ENCODE results near the gene CNDP2. TPM values are rescaled to one million over a fixed set of nuclear protein-coding genes. Genes with fewer than 3 reads are reported as not detected.

The CNDP2 gene
- total RNA-seq, 2 experiments from 2014 or later = 121 to 136 TPM

GRCh38 chr18:74478316-74478715, 17.8 kb upstream of the CNDP2 start:
- intact Hi-C loops (cut with micrococcal nuclease) = no loop called here
- no peaks in the 10 kb centered on the region for H3K36me3 Mint-ChIP-seq (ENCODE audit: low read depth)
- ChIA-PET CTCF (no interaction called here), POLR2A (no interaction called here)
- no peak overlapping the region for H3K4me3 Mint-ChIP-seq
- TF ChIP-seq CTCF (IDR thresholded peaks at IDR 0.05) = no peak
- H3K4me1 Mint-ChIP-seq (ENCODE audit: low read depth) = no peaks in the 10 kb centered on the region
- no peaks in the 10 kb centered on the region for H3K27me3 Mint-ChIP-seq
- no peak overlapping the region for H3K27ac Mint-ChIP-seq
- no peaks in the 10 kb centered on the region for H3K9me3 Mint-ChIP-seq
- ATAC-seq (no peak), DNase-seq (no peak)

GRCh38 chr18:74478880-74479279, 17.3 kb upstream of the CNDP2 start:
- no peak for DNase-seq
- Mint-ChIP-seq H3K27ac (no peak overlapping the region), H3K9me3 (no peaks in the 10 kb centered on the region), H3K4me1 (ENCODE audit: low read depth) (no peaks in the 10 kb centered on the region), H3K4me3 (no peak overlapping the region), H3K27me3 (no peaks in the 10 kb centered on the region), H3K36me3 (ENCODE audit: low read depth) (no peaks in the 10 kb centered on the region)
- CTCF ChIA-PET = no interaction called here
- POLR2A ChIA-PET = no interaction called here
- intact Hi-C loops (cut with micrococcal nuclease) = no loop called here
- no peak for TF ChIP-seq CTCF (IDR thresholded peaks at IDR 0.05)
- ATAC-seq = no peak

- H3K9me3 Mint-ChIP-seq = no peaks in the 10 kb centered on the region
- no peak for DNase-seq
- POLR2A ChIA-PET = no interaction called here
- intact Hi-C loops (cut with micrococcal nuclease) = no loop called here
- CTCF ChIA-PET = no interaction called here
- H3K27me3 Mint-ChIP-seq = no peaks in the 10 kb centered on the region
- no peak for TF ChIP-seq CTCF (IDR thresholded peaks at IDR 0.05)
- ATAC-seq = no peak
- H3K36me3 Mint-ChIP-seq (ENCODE audit: low read depth) = no peaks in the 10 kb centered on the region
- H3K27ac Mint-ChIP-seq = no peak overlapping the region
- H3K4me3 Mint-ChIP-seq = no peak overlapping the region
- H3K4me1 Mint-ChIP-seq (ENCODE audit: low read depth) = peaks cover 2% of the 10 kb centered on the region
These were observed 16.5 kb upstream of the CNDP2 start for GRCh38 chr18:74479486-74480148.

GRCh38 chr18:74480149-74480651, 16.0 kb upstream of the CNDP2 start:
- intact Hi-C loops (cut with micrococcal nuclease) = no loop called here
- no peaks in the 10 kb centered on the region for H3K27me3 Mint-ChIP-seq
- DNase-seq = no peak
- no peak overlapping the region for H3K4me3 Mint-ChIP-seq
- no peaks in the 10 kb centered on the region for H3K36me3 Mint-ChIP-seq (ENCODE audit: low read depth)
- CTCF ChIA-PET = no interaction called here
- POLR2A ChIA-PET = no interaction called here
- TF ChIP-seq CTCF (IDR thresholded peaks at IDR 0.05) = no peak
- no peaks in the 10 kb centered on the region for H3K9me3 Mint-ChIP-seq
- no peak for ATAC-seq
- no peak overlapping the region for H3K27ac Mint-ChIP-seq
- peaks cover 6% of the 10 kb centered on the region for H3K4me1 Mint-ChIP-seq (ENCODE audit: low read depth)

GRCh38 chr18:74482697-74483096, 13.5 kb upstream of the CNDP2 start:
- H3K27ac Mint-ChIP-seq = no peak overlapping the region
- no peak for TF ChIP-seq CTCF (IDR thresholded peaks at IDR 0.05)
- intact Hi-C loops (cut with micrococcal nuclease) = no loop called here
- no peaks in the 10 kb centered on the region for H3K36me3 Mint-ChIP-seq (ENCODE audit: low read depth)
- DNase-seq (no peak), ATAC-seq (no peak)
- peaks cover 16% of the 10 kb centered on the region for H3K4me1 Mint-ChIP-seq (ENCODE audit: low read depth)
- H3K4me3 Mint-ChIP-seq = no peak overlapping the region
- no peaks in the 10 kb centered on the region for H3K27me3 Mint-ChIP-seq
- H3K9me3 Mint-ChIP-seq = no peaks in the 10 kb centered on the region
- CTCF ChIA-PET = interaction anchor here (1.8 kb wide), 1 partner anchor 11 kb away, joined by 8 read pairs; no protein-coding TSS in a partner anchor
- POLR2A ChIA-PET = no interaction called here

Measured in activated CD8-positive, alpha-beta T cell treated with anti-CD3 and anti-CD28 coated beads for 36 hours (primary cell).